B cell (primary cell): Measurements from ENCODE around the gene KRTAP10-12. TPM values are rescaled to one million over a fixed set of nuclear protein-coding genes. Genes with fewer than 3 reads are reported as not detected.

Source experiments
- ATAC-seq: fragments of 200-7000 bp; cut with Tn5 transposase; one replicate; pipeline ENCODE4 v1.10.0; 2021; ENCODE audit warnings: low read depth, mild to moderate bottlenecking, moderate number of reproducible peaks, moderate library complexity
- CTCF ChIA-PET: fragments of 350-600 bp; sonication (Branson Sonifier 250); formaldehyde crosslinking; loops from one replicate; lab custom pipeline; 2021; ENCODE audit warnings: antibody characterized with exemption, inconsistent platforms; lab: Charles Lee
- POLR2A ChIA-PET: fragments of 350-600 bp; sonication (Branson Sonifier 250); formaldehyde crosslinking; loops from one replicate; lab custom pipeline; 2021; ENCODE audit warnings: antibody characterized with exemption; lab: Charles Lee
- DNase-seq: peaks from one replicate; pipeline ENCODE4 v3.0.0; 2013
- H2AFZ ChIP-seq: 2 replicates; pipeline ENCODE4 v1.6.1; 2012; ENCODE audit warnings: mild to moderate bottlenecking, low read depth, low read length; ENCODE audit not compliant: insufficient read depth, poor library complexity, severe bottlenecking
- H3K27ac ChIP-seq, 2 donors: 1 replicate in 1 of 2; 2 replicates in 1 of 2; pipeline ENCODE4 v1.5.1; 2012 to 2013; ENCODE audit warnings: low read length in 2 of 2, mild to moderate bottlenecking in 2 of 2, moderate library complexity in 1 of 2
- H3K27me3 ChIP-seq, 4 experiments: fragments of 200-600 bp in 1 of 4; sonication (generic) in 1 of 4; replicated peaks in 1 of 4; 1 replicate in 2 of 4; 2 replicates in 2 of 4; pipeline versions ENCODE4 v1.6.1 to v1.7.0; 2013 to 2016; ENCODE audit warnings: low read length in 3 of 4, mild to moderate bottlenecking in 2 of 4, mixed read lengths in 1 of 4, moderate library complexity in 1 of 4; ENCODE audit not compliant: insufficient read depth in 4 of 4, control insufficient read depth in 3 of 4; ENCODE audit errors: control extremely low read depth in 1 of 4
- H3K36me3 ChIP-seq, 2 experiments: replicated peaks in 1 of 2; 1 replicate in 1 of 2; 2 replicates in 1 of 2; pipeline versions ENCODE4 v1.6.1 to v1.7.1; 2013; ENCODE audit warnings: low read length in 1 of 2; ENCODE audit not compliant: insufficient read depth in 2 of 2, control insufficient read depth in 1 of 2; ENCODE audit errors: control extremely low read depth in 1 of 2, extremely low read depth in 1 of 2
- H3K4me1 ChIP-seq, 2 donors: fragments of 200-600 bp in 1 of 2; sonication (generic) in 1 of 2; 1 replicate in 1 of 2; 2 replicates in 1 of 2; pipeline versions ENCODE4 v1.5.1 to v1.6.1; 2013 to 2017; ENCODE audit warnings: low read length in 2 of 2; ENCODE audit not compliant: control insufficient read depth in 2 of 2, insufficient read depth in 2 of 2
- H3K4me2 ChIP-seq: replicated peaks from 2 replicates; pipeline ENCODE3; 2012; ENCODE audit warnings: mild to moderate bottlenecking, low read depth, low read length; ENCODE audit not compliant: poor library complexity, severe bottlenecking
- H3K4me3 ChIP-seq, 5 experiments: fragments of 200-600 bp in 1 of 5; sonication (generic) in 1 of 5; 1 replicate in 3 of 5; 2 replicates in 2 of 5; pipeline versions ENCODE4 v1.5.1 to v1.7.0; 2011 to 2016; ENCODE audit warnings: low read length in 4 of 5, mild to moderate bottlenecking in 4 of 5, low read depth in 2 of 5, control low read depth in 1 of 5, moderate library complexity in 1 of 5; ENCODE audit not compliant: insufficient read depth in 1 of 5; ENCODE audit errors: control extremely low read depth in 1 of 5, extremely low read depth in 1 of 5
- H3K79me2 ChIP-seq: fragments of 200-600 bp; sonication (generic); one replicate; pipeline ENCODE4 v1.6.0; 2016; ENCODE audit warnings: low read length; ENCODE audit not compliant: control insufficient read depth, insufficient read depth
- H3K9ac ChIP-seq: fragments of 200-600 bp; sonication (generic); 2 replicates; pipeline ENCODE4 v1.6.1; 2017; ENCODE audit warnings: mild to moderate bottlenecking, low read length, moderate library complexity
- H3K9me3 ChIP-seq, 3 donors: one replicate each; pipeline versions ENCODE4 v1.6.1 to v1.7.1; 2013; ENCODE audit warnings: low read length in 2 of 3; ENCODE audit not compliant: control insufficient read depth in 2 of 3, insufficient read depth in 1 of 3; ENCODE audit errors: control extremely low read depth in 1 of 3
- H4K20me1 ChIP-seq: 2 replicates; pipeline ENCODE4 v1.6.0; 2012; ENCODE audit warnings: mild to moderate bottlenecking, low read length; ENCODE audit not compliant: insufficient read depth, control insufficient read depth, poor library complexity, severe bottlenecking
- H3K27ac Mint-ChIP-seq: one replicate; pipeline ENCODE4 v1.8.0; 2021; ENCODE audit warnings: mixed read lengths
- H3K27me3 Mint-ChIP-seq: one replicate; pipeline ENCODE4 v1.8.0; 2021; ENCODE audit warnings: mixed read lengths
- H3K4me1 Mint-ChIP-seq: one replicate; pipeline ENCODE4 v1.8.0; 2021; ENCODE audit warnings: mixed read lengths
- H3K4me3 Mint-ChIP-seq: one replicate; pipeline ENCODE4 v1.8.0; 2021; ENCODE audit warnings: mixed read lengths
- H3K9me3 Mint-ChIP-seq: one replicate; pipeline ENCODE4 v1.8.0; 2022; ENCODE audit warnings: mixed read lengths; ENCODE audit not compliant: insufficient read depth
- EZH2 ChIP-seq: IDR thresholded peaks from 2 replicates; pipeline ENCODE4 v1.6.1; 2012; ENCODE audit warnings: borderline replicate concordance, low read depth, mild to moderate bottlenecking, moderate library complexity, low read length; ENCODE audit not compliant: insufficient read depth, poor library complexity, severe bottlenecking
- WGBS: methylation state at CpG from one replicate; pipeline ENCODE4 v1.1.5; 2013; ENCODE audit warnings: missing lambda C conversion rate; ENCODE audit not compliant: insufficient coverage; 5-methylcytosine and 5-hydroxymethylcytosine counted together
- intact Hi-C: fragments of 100-400 bp; cut with micrococcal nuclease; formaldehyde crosslinking; loops from one replicate; pipeline ENCODE4 v1.10.0; 2022
- polyA plus RNA-seq: library from polyadenylated mRNA; depleted of rRNA; stranded (reverse); fragments of >200 nt; gene quantifications from 2 replicates; pipeline ENCODE4 v1.2.3, GENCODE V29; 2012
- total RNA-seq, 2 donors: library from RNA; stranded (reverse); fragments of 120-200 nt in 1 of 2; gene quantifications; 1 replicate in 1 of 2; 2 replicates in 1 of 2; pipeline versions ENCODE4 v1.2.3 to v1.2.4, GENCODE V29; 2013 to 2022
- TF ChIP-seq, protein P1 (sequence below): fragments of 200-600 bp; IDR thresholded peaks from one replicate; pipeline ENCODE4 v1.8.0; 2022; ENCODE audit warnings: antibody characterized with exemption, mild to moderate bottlenecking

Gene KRTAP10-12
- total and polyA plus RNA-seq, 2 donors (not counting 1 experiment from before 2014, with no cell fraction given) = not detected

- Histone ChIP-seq H2AFZ (no peak overlapping the region), H3K4me1 (no peaks in the 10 kb centered on the region), H4K20me1 (no peaks in the 10 kb centered on the region), H3K27ac (no peak overlapping the region), H3K79me2 (no peaks in the 10 kb centered on the region), H3K9me3 (peaks cover 0 to 19% (median 3%) of the 10 kb centered on the region in 3 donors), H3K4me3 (no peak overlapping the region), H3K4me2 (no peak overlapping the region), H3K27me3 (peaks cover 0 to 58% (median 19%) of the 10 kb centered on the region in 4 experiments), H3K9ac (no peak overlapping the region), H3K36me3 (no peaks in the 10 kb centered on the region)
- WGBS = 58% methylated on average over 19 of the region's 21 CpGs
- TF ChIP-seq, protein P1, sequence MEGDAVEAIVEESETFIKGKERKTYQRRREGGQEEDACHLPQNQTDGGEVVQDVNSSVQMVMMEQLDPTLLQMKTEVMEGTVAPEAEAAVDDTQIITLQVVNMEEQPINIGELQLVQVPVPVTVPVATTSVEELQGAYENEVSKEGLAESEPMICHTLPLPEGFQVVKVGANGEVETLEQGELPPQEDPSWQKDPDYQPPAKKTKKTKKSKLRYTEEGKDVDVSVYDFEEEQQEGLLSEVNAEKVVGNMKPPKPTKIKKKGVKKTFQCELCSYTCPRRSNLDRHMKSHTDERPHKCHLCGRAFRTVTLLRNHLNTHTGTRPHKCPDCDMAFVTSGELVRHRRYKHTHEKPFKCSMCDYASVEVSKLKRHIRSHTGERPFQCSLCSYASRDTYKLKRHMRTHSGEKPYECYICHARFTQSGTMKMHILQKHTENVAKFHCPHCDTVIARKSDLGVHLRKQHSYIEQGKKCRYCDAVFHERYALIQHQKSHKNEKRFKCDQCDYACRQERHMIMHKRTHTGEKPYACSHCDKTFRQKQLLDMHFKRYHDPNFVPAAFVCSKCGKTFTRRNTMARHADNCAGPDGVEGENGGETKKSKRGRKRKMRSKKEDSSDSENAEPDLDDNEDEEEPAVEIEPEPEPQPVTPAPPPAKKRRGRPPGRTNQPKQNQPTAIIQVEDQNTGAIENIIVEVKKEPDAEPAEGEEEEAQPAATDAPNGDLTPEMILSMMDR = no peak
- no peak for TF ChIP-seq EZH2
- H3K9me3 Mint-ChIP-seq = no peaks in the 10 kb centered on the region
- DNase-seq (no peak), ATAC-seq (no peak)
- H3K4me1 Mint-ChIP-seq = no peaks in the 10 kb centered on the region
- H3K4me3 Mint-ChIP-seq = no peak overlapping the region
- ChIA-PET CTCF (no interaction called here), POLR2A (no interaction called here)
- peaks cover 65% of the 10 kb centered on the region for H3K27me3 Mint-ChIP-seq
- no peak overlapping the region for H3K27ac Mint-ChIP-seq
- intact Hi-C loops = no loop called here
These were observed 3.4 kb downstream of the KRTAP10-12 start for GRCh38 chr21:44700101-44701022.

DNA sequence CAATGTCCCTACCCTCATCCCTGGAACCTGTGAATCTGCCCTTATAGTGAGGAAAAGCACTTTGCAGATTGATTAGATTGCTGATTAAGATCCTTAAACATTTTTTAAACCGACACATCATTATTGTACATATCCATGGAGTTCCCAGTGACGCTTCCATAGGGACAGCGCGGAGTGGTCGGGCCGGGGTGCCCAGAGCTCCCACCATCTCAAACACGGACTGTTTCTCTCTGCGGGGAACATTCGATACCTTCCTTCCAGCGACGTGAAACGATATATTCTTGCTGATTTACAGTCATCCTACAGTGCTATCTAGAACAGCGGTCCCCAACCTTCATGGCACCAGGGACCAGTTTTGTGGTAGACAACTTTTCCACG lies 4.0 kb downstream of the KRTAP10-12 start:
- Mint-ChIP-seq H3K27me3 (peaks cover 67% of the 10 kb centered on the region), H3K27ac (no peak overlapping the region), H3K9me3 (peaks cover 4% of the 10 kb centered on the region), H3K4me1 (no peaks in the 10 kb centered on the region), H3K4me3 (no peak overlapping the region)
- H3K9me3 ChIP-seq = peaks cover 0 to 24% (median 4%) of the 10 kb centered on the region in 3 donors
- intact Hi-C loops = no loop called here
- H3K79me2 ChIP-seq = no peaks in the 10 kb centered on the region
- ATAC-seq = no peak
- H3K27me3 ChIP-seq = peaks cover 0 to 60% (median 20%) of the 10 kb centered on the region in 4 experiments
- no peak overlapping the region for H3K4me2 ChIP-seq
- no peaks in the 10 kb centered on the region for H3K4me1 ChIP-seq
- ChIA-PET CTCF (no interaction called here), POLR2A (no interaction called here)
- 77% methylated on average over 11 of the region's 14 CpGs for WGBS
- no peaks in the 10 kb centered on the region for H4K20me1 ChIP-seq
- H2AFZ ChIP-seq = no peak overlapping the region
- no peak overlapping the region for H3K4me3 ChIP-seq
- DNase-seq = no peak
- no peak overlapping the region for H3K27ac ChIP-seq
- TF ChIP-seq EZH2 = no peak
- TF ChIP-seq, protein P1 = no peak
- no peak overlapping the region for H3K9ac ChIP-seq
- H3K36me3 ChIP-seq = no peaks in the 10 kb centered on the region
